Erythroblast (primary cell): ENCODE measurements around the gene ZNRF4.

ENCODE experiments used
- GATA1 ChIP-seq: IDR thresholded peaks from 2 replicates; pipeline ENCODE4 v1.6.1; 2011; ENCODE audit warnings: low read depth, mild to moderate bottlenecking, control low read depth, low read length, moderate library complexity
- POLR2A ChIP-seq: IDR thresholded peaks from 2 replicates; pipeline ENCODE4 v1.6.1; 2011; ENCODE audit warnings: mild to moderate bottlenecking, low read length

DNA sequence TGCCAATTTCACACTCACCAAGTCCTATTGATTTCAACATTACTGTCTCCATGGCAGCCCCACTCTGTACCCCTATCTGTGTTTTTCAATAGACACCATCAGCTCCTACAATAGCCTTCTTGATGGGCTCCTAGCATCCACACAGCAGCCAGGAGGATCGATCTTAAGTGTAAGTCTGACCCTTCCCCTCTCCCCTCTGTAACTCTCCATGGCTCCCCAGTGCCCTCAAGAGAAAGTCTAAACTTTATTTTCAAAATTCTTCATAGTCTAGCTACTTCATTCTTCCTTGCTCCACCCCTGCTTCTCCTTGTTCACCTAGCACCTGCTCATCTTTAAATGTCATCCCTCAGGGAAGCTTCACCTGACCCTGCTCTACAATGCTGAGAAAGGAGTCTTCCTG, 30.0 kb upstream of the ZNRF4 start:
- no peak for TF ChIP-seq POLR2A
- no peak for TF ChIP-seq GATA1
